GM19395 (cell line): ENCODE data around the gene ZNF670.
"Not testable (repeated sequence)": the region's sequence is repeated elsewhere in the genome, so short reads cannot be mapped to it uniquely, and the experiment has no call there.

ENCODE experiments used
- ATAC-seq: cut with Tn5 transposase; IDR thresholded peaks from one replicate; pipeline ENCODE4 v1.9.1; 2021; ENCODE audit warnings: mild to moderate bottlenecking, moderate library complexity; ENCODE audit not compliant: unreplicated experiment

ZNF670 gene

GRCh38 chr1:247047702-247048101 lies 30.9 kb downstream of the ZNF670 start:
- ATAC-seq, result no peak

GRCh38 chr1:247047260-247047659 lies 31.4 kb downstream of the ZNF670 start:
- no peak for ATAC-seq

DNA sequence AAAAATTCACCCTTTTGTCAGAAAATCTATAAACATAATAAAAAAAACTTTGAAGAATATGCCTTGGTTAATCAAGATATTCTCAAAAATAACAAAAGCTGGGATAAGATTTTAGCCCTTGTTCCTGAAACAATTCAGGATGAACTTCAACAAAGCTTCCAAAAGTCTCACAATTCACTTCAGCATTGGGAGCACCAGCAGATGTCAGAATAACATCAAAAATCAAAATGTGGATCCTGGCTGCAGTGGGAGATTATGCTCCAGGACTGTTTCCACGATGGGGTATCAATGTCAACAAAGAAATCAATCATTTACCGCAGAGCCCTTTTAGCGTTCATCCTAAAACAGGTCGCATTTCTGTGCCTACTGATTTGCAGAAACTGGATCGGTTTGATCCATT lies 35.2 kb downstream of the ZNF670 start:
- no peak for ATAC-seq

DNA sequence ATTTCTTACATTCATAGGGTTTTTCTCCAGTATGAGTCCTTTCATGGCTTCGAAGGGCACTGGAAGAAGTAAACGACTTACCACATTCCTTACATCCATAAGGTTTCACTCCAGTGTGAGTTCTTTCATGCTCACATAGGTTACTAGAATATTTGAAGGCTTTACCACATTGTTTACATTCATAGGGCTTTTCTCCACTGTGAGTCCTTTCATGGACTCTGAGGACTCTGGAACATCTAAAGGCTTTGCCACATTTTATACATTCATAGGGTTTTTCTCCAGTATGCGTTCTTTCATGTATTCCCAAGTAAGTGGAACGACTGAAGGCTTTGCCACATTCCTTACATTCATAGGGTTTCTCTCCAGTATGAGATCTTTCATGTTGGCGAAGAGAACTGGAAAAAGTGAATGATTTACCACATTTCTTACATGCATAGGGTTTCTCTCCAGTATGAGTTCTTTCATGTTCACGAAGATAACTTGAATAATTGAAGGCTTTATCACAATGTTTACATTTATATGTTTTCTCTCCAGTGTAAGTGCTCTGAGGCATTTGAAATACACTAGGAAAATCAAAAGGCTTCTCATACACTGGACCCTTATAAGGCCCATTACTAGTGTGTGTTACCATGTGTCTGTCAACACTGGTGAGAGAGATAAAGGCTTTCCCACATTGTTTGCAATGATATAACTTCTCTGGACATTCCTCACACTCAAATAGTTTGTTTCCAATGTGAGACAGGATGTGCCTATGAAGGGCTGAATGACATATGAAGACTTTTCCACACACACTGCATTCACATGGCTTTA lies 40.9 kb downstream of the ZNF670 start:
- no peak for ATAC-seq

GRCh38 chr1:247032306-247032705 lies 46.3 kb downstream of the ZNF670 start:
- not testable (repeated sequence) for ATAC-seq
